Lung (tissue), 12 donors: Measurements from ENCODE around the gene HSD17B8. TPM values are rescaled to one million over a fixed set of nuclear protein-coding genes. Genes with fewer than 3 reads are reported as not detected.

ENCODE experiments used
- ATAC-seq: fragments of 200-7000 bp; cut with Tn5 transposase; one replicate; pipeline ENCODE4 v1.9.1; 2020; ENCODE audit warnings: moderate number of reproducible peaks; ENCODE audit not compliant: insufficient read depth, low FRiP score
- DNase-seq, 3 donors: peaks; one replicate each; pipeline ENCODE4 v3.0.0-alpha.2; 2013 to 2017
- H3K27ac ChIP-seq, 2 donors: one replicate each; pipeline ENCODE4 v1.5.1; 2013; ENCODE audit warnings: mild to moderate bottlenecking in 2 of 2, moderate library complexity in 2 of 2, control low read depth in 1 of 2, inconsistent platforms in 1 of 2, low read depth in 1 of 2, low read length in 1 of 2
- H3K27me3 ChIP-seq, 3 donors: one replicate each; pipeline ENCODE4 v1.5.1; 2013; ENCODE audit warnings: low read length in 2 of 3; ENCODE audit not compliant: control insufficient read depth in 3 of 3, insufficient read depth in 3 of 3
- H3K36me3 ChIP-seq, 4 donors: one replicate each; pipeline ENCODE4 v1.5.1; 2013; ENCODE audit warnings: low read length in 4 of 4, mild to moderate bottlenecking in 1 of 4, moderate library complexity in 1 of 4; ENCODE audit not compliant: control insufficient read depth in 4 of 4, insufficient read depth in 4 of 4
- H3K4me1 ChIP-seq, 5 donors: one replicate each; pipeline ENCODE4 v1.5.1; 2013; ENCODE audit warnings: low read length in 5 of 5, mild to moderate bottlenecking in 2 of 5, moderate library complexity in 1 of 5; ENCODE audit not compliant: control insufficient read depth in 5 of 5, insufficient read depth in 5 of 5
- H3K4me3 ChIP-seq: one replicate; pipeline ENCODE4 v1.5.1; 2013; ENCODE audit warnings: mild to moderate bottlenecking, control low read depth, moderate library complexity
- H3K9ac ChIP-seq, 2 donors: one replicate each; pipeline ENCODE4 v1.5.1; 2013; ENCODE audit warnings: low read length in 2 of 2, control low read depth in 1 of 2; ENCODE audit not compliant: insufficient read depth in 1 of 2
- H3K9me3 ChIP-seq, 4 donors: one replicate each; pipeline ENCODE4 v1.5.1; 2013; ENCODE audit warnings: low read length in 3 of 4, mild to moderate bottlenecking in 1 of 4, moderate library complexity in 1 of 4; ENCODE audit not compliant: control insufficient read depth in 4 of 4, insufficient read depth in 3 of 4
- CTCF ChIP-seq: IDR thresholded peaks from 2 replicates; pipeline ENCODE4 v1.5.1; 2012; ENCODE audit warnings: mild to moderate bottlenecking; ENCODE audit errors: control extremely low read depth, extremely low read depth
- WGBS, 2 donors: extraction: QIAGEN DNeasy Blood & Tissue Kit; methylation state at CpG; one replicate each; pipeline ENCODE4 v1.1.7; 2013; 5-methylcytosine and 5-hydroxymethylcytosine counted together
- polyA plus RNA-seq, 2 donors: library from polyadenylated mRNA; stranded (reverse); fragments of 200-250 nt; gene quantifications; one replicate each; pipeline ENCODE4 v1.2.1, GENCODE V29; 2013
- total RNA-seq, 2 donors: library from RNA; depleted of rRNA in 1 of 2; stranded (reverse); fragments of >200 nt in 1 of 2; gene quantifications; one replicate each; pipeline ENCODE4 v1.2.1, GENCODE V29; 2014 to 2021
- donor health status: control.
- donor health status: control.
- donor health status: Bipolar disorder and iron deficiency.
- donor health status: healthy.
- donor health status: DM: yes; HTN: yes; CAD: no.

The HSD17B8 gene
- total and polyA plus RNA-seq, 4 donors: 19.0 to 22.7 (median 19.7) TPM

DNA sequence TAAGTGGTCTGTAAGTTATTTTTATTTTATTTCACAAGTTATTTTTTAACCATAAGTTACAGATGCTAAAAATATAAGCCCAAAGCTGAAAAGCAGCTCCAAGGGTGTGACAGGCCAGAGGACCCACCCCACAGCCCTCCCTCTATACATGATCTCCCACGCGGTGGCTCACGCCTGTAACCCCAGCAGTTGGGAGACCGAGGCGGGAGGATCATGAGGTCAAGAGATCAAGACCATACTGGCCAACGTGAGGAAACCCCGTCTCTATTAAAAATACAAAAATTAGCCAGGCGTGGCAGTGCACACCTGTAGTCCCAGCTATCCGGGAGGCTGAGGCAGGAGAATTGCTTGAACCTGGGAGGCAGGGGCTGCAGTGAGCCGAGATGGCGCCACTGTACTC, 44.4 kb upstream of the HSD17B8 start:
- Histone ChIP-seq H3K4me3 (no peak overlapping the region), H3K9me3 (no peaks in the 10 kb centered on the region), H3K36me3 (no peaks in the 10 kb centered on the region), H3K9ac (no peak overlapping the region), H3K4me1 (peaks cover 0 to 12% (median 0%) of the 10 kb centered on the region in 5 donors), H3K27me3 (no peaks in the 10 kb centered on the region), H3K27ac (no peak overlapping the region)
- ATAC-seq (no peak), DNase-seq (no peak)
- no peak for TF ChIP-seq CTCF
- WGBS, 2 donors: 91 to 95% methylated on average over 11 of the region's 11 CpGs

DNA sequence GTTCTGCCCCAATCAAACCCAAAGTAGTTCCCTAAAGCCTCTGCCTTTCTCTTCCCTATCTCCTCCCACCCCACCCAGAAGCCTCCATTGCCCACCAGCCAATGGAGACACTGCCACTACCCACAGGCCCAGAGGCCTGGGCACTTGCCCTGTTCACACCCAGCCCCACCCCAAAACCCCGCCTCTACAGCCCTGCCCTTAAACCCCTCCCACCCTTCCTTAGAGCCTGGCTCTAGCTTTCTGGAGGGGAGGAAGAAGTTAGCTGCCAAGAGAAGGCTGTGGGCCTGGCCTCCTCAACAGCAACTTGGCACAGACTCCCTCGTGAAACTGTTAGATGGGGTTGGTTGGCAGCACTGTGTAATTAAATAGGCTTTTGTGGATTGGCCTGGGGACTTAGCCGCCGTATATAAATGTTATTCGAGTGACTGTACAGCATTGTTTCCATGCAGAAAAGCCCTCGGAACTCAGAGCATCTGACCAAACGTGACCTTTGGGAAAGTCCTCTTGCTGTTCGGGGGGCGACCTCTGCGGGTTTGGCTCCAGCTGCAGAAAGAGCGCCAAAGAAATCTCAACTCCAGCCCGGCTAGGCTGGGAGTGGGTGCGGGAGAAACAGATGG, 43.6 kb upstream of the HSD17B8 start:
- H3K36me3 ChIP-seq: no peaks in the 10 kb centered on the region
- ATAC-seq (peak; percentile 76), DNase-seq (peak; percentile 62 to 86 (median 77))
- H3K27me3 ChIP-seq: no peaks in the 10 kb centered on the region
- no peak overlapping the region for H3K4me3 ChIP-seq
- no peak overlapping the region for H3K9ac ChIP-seq
- H3K4me1 ChIP-seq: peaks cover 0 to 12% (median 0%) of the 10 kb centered on the region in 5 donors
- no peak for TF ChIP-seq CTCF
- H3K9me3 ChIP-seq: no peaks in the 10 kb centered on the region
- WGBS, 2 donors: 35 to 58% methylated on average over 13 of the region's 13 CpGs
- peak overlapping the region in 1 of 2 donors; percentile 54 for H3K27ac ChIP-seq

DNA sequence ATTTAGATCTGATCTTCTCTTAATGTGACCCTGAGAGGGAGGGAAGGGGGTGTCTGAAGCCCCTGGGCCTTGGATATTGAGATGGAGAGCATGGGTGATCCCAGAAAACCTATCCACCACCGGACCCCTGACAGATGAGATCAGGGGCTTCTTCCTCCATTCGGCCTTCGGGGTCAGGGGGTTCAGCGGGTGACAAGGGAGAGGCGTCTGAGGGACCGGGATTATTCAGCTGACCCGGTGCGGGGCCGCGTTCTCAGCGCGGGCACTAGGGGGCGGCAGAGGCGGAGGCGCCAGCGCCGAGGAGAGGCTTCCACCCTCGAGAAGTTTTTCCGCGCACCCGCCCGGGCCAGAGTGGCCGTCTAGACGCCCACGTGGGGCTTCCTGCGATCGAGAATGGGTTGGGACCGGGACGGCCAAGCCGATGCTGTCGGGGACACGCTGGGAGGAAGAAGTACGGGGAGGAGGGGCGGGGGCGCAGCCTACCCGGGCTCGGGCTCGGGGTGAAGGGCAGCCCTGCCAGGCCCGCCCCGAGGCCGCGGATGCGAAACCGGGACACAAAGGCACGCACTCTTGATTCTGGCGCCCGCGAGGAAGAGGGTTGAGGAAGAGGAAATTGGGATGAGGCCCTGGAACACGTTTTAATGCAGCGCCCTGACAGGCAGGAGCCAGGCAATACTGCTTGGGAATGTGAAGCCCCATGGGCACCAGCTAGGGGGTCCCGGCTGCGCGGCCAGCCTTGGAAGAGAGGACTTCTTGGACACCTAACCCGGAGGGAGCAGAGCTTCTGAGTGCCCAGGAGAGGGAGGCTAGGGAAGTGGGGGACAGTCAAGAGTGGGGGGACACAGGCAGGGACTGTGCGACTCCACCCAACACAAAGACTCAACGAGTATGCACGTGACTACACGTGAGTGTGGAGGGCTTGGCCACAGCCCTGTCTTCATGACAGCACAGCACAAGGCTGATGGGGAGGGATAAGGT, 42.8 kb upstream of the HSD17B8 start:
- 7 to 8% methylated on average over 58 of the region's 58 CpGs for WGBS, 2 donors
- Histone ChIP-seq H3K27ac (peak overlapping the region in 1 of 2 donors; percentile 69), H3K9ac (no peak overlapping the region), H3K27me3 (no peaks in the 10 kb centered on the region), H3K36me3 (no peaks in the 10 kb centered on the region), H3K4me1 (peaks cover 0 to 12% (median 0%) of the 10 kb centered on the region in 5 donors), H3K9me3 (no peaks in the 10 kb centered on the region), H3K4me3 (no peak overlapping the region)
- peak; percentile 91 for ATAC-seq
- peak; percentile 61 to 74 (median 69) for DNase-seq
- TF ChIP-seq CTCF: peak; percentile 87
